Epidermal melanocyte (primary cell): ENCODE results near the gene CA12.

ENCODE experiments used
- DNase-seq: peaks from one replicate; pipeline ENCODE4 v3.0.0; 2011; ENCODE audit warnings: low spot score; ENCODE audit not compliant: insufficient read length

CA12 gene

DNA sequence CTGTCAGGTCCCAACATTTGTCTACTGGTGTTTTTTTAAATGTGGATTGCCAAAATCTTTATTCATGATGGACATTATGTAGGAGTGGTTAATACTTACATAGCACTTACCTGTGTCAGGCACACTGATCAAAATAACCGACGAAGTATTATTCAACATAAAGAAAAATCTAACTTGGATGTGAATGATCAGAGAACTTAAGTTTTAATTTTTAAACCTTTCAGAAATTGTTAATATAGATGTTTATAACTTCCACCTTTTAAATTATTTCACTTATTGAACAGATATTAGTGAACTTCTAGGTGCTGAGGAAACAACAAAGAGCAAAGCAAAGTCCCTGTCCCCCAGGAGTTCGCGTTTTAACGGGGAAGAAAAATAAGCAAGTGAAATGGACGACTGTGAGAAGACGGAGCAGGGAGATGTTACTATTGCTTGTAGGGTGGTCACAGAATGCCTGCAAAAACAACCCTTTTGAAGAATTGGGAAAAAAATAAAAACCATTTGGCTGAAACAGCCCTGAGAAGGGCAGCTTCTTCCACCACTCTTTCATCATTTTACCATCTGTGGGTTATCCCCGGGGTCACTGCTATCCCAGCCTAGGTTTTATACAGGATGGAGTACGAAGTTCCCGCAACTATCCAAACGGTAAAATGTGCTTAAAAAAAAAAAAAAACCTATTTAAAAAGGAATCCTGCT is 105.2 kb downstream of the CA12 start:
- DNase-seq = no peak

DNA sequence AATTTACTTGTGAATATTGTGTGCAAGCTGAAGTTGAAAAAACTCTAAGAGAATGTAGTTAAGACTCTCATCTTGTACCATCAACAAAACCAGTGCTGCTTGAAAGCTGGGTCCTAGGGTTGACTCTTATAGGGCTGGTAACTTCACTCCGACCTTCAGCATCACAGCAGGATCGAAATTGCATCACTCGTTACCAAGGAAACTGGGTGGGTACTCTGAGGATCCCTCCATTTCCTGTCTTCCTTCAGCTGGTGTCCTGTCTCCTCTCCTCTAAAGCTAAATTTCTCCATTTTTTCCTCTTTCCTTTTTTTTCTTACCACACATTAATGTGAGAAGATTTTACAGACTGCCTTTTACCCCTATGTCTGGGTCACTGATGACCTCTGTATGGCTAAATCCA is 107.2 kb downstream of the CA12 start:
- DNase-seq = no peak
